HG03039 (cell line): Measurements from ENCODE around the gene SPDYE2B.
"Not testable (repeated sequence)": the region's sequence is repeated elsewhere in the genome, so short reads cannot be mapped to it uniquely, and the experiment has no call there.

Experiments
- ATAC-seq: cut with Tn5 transposase; IDR thresholded peaks from one replicate; pipeline ENCODE4 v1.9.1; 2021; ENCODE audit warnings: mild to moderate bottlenecking, moderate library complexity; ENCODE audit not compliant: unreplicated experiment

SPDYE2B gene

DNA sequence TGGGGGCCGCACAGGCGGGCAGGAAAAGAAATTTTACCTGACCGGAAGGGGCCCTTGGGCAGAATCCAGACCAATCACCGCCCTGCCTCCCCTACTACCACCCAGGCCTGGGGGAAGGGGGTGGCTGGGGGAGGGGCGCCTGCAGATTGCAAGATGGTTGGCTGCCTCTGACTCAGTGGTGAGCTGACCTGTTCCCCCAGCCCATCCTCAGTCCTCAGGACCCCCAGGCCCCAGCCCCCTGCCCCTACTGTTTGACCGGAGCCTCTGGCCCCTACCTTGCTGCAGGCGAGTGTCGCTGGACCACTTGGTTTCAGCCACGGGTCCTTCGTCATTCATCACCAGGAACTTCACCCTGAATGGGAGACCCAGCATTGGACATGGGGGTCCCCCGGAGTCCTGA, 11.3 kb upstream of the SPDYE2B start:
- not testable (repeated sequence) for ATAC-seq

DNA sequence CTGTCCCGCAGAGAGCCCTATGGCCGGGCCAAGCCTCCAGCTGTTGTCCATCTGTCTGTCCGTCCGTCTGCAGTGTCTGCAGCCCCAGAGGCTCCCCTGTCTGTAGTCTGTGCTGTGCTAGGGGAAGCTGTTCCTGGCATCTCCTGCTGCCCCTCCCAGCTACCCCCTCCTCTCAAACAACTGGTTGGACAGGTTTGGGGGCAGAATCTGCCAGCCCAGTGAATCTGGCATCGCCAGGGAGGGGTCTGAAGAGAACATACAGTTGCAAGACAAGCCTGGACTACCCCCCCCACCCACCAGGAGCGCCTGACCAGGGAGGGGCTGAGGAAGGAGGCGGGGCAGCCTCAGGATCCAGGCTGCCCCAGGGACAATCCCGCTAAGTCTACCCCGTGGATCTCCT, 7.4 kb upstream of the SPDYE2B start, which contains the start of gene UPK3BL1:
TSS of gene UPK3BL1 (minus strand) at position 101 of the 400 bp plus-strand sequence. CDS start at position 51, 50 bp downstream.
- ATAC-seq = not testable (repeated sequence)

DNA sequence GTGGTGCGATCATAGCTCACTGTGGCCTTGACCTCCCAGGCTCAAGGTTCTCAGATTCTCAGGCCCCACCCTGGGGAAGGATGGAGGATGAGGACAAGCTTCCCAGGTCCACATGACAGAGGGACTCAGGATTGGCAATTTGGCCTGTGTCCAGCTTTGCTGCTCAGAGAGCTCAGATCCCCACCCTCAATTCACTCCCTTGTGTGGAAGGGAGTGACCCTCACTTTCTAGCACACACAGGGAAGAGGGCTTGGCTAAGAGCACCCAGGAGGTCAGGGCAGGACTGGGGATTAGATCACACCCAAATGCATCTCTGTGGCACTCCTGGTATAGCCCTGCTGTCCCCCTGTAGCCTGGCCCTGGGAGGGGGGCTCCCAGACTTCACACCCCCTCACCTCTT, 6.7 kb upstream of the SPDYE2B start:
- not testable (repeated sequence) for ATAC-seq

DNA sequence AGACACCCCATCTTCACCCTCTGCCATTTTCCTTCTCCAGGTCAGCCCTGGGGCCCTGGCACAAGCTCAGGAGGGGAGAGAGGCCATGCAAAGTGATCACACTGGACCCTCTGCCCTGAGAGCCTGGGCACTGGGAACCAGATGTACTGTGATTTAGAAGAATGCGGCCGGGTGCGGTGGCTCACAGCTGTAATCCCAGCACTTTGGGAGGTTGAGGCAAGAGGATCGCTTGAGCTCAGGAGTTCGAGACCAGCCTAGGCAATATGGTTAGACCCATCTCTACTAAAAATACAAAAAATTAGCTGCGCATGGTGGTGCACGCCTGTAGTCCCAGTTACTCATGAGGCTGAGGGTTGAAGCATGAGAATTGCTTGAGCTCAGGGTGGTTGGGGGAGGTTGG, 2.3 kb upstream of the SPDYE2B start:
- not testable (repeated sequence) for ATAC-seq

DNA sequence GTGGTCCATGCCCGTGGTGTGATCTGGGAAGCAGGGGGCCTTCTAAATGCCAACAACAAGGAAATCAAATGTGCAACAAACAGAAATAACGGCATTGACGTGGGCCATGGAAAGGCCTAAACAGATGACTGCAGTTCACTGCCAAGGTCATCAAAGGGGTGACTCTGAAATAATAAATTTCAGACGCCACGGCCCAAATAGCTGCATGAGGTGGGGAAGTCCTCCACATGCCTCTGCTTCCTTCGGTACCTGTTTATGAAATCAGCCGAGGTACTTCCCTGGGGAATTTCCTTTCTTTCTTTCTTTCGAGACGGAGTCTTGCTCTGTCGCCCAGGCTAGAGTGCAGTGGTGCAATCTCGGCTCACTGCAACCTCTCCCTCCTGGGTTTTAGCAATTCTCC, 14.6 kb downstream of the SPDYE2B start:
- not testable (repeated sequence) for ATAC-seq

DNA sequence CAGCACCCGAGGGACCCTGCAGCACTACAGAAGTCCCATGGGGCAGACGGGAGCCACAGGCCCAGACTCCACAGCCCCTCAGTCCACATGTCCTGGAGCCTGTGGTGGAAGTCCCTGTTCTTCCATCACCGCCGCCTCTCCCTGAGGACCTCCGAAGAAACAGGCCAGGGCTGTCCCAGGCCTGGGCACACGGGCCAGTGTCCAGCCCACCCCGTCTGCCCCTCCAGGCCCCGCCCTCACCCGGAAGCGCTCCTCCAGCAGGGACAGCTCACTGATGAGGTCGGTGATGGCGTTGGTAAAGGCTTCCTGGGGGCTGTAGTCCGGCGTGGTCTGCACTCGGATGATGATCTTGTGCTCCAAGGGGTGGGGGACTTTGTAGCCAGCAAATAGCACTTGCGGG, 16.7 kb downstream of the SPDYE2B start:
- not testable (repeated sequence) for ATAC-seq

DNA sequence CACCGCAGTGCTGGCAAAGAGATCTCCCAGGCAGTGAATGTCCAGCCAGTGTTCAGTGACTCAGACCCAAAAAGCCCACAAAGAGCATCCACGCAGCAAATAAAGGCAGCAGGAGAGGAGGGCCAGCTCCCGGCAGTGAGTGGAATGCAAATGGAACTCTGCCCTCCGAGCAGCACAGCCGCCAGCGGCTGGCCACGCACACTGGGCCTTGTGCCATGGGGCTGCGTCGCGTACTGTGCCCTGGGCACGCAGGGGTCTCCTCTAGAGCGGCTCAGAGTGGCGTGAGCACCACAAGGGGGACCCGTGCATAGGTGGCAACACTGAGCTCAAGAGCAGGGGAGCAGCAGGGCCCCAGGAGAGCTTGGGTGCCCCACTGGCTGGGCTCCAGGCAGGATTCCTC, 17.4 kb downstream of the SPDYE2B start:
- ATAC-seq = not testable (repeated sequence)

DNA sequence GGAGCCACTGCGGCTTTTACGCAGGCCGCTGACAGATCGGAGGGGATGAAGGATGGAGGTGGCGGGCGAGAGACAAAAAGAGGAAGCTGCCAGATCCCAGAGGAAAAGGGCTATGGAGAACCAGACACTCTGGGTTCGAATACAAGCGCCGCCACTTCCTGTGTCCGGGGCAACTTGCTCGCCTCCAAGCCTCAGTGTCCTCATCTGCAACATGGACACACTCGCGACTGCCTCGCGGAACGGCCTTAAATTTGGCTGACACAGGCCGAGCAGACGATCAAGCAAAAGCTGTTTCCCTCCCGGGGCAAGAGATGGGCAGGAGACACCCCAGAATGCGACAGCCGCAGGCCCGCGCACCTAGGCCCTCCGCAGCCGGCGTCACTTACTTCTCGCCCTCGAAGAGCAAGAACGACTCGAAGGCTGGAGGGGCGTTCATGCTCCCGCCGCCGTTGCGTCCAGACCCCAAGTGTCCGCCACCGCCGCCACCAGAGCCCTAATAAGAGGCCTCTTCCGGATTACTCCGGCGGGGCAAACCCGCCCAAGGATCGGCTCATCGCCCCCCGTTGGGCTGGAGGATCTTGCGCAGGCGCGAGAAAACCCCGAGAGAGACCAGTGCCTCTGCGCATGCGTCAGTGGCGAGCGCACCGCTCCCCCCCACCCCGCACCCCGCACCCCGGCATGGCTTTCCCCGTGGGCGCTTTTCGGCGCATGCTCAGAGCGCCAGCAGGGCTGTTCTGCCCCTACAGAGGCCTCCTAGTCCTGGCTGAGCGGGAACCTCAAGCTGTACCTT, 21.2 kb downstream of the SPDYE2B start, which contains the start of gene POLR2J2:
TSS of gene POLR2J2 (minus strand) at position 498 of the 790 bp plus-strand sequence. CDS start at position 436, 62 bp downstream.
- ATAC-seq = peak; percentile 80

DNA sequence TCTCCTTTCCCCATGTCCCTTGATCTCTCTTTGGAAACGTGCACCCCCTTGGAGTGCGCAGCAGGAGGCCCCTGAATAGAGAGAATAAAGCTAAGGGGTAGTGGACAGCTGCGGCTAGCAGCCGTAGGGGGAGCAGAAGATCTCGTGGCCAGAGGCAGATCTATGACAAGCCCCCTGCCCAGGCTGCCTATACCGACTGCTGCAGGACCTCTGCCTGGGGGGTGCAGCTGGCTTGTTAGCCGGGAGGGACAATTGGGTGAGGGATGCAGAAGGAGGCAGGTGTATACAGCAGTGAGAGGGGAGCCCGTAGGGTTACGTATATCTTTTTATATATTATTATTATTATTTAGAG, 21.8 kb downstream of the SPDYE2B start:
- ATAC-seq = peak; percentile 18

DNA sequence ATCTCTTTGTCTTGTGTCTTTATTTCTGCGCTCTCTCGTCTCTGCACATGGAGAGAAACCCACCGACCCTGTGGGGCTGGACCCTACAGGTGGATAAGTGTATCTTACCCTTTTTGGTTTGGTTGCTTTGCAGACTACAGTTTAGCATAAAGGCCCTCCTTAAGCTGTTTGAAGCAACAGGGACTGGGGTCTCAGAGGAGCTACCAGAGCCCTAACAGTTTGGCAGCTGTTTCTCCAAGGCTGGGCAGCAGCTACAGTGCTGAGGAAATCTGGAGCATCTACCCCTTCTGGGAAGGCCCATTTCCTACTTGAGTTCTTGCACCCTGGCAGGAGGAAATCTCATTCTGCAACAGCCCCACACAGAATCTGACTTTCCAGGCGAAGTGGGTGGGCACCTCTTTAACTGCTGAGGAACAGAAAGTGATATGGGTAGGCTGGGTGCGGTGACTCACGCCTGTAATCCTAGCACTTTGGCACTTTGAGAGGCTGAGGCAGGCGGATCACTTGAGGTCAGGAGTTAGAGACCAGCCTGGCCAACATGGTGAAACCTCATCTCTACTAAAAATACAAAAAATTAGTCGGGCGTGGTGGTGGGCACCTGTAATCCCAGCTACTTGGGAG, 23.4 kb downstream of the SPDYE2B start:
- ATAC-seq = not testable (repeated sequence)

DNA sequence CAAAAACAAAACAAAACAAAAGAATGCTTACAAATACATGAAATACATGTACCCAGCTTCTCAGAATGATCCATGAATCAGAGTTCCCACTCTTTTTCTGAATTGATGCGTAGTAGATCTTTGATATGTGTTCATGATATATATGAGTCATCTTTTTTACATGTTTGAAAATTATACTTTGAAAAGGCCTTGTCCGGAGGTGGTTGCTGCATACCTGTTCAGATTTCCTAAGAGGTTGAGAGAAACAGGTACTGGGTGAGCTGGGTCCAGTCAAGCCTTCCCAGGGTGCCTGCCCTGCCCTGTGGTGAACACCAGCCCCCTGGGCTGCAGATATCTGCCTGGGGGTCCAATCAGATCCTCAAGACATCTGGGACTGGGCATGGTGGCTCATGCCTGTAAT, 25.4 kb downstream of the SPDYE2B start:
- not testable (repeated sequence) for ATAC-seq

DNA sequence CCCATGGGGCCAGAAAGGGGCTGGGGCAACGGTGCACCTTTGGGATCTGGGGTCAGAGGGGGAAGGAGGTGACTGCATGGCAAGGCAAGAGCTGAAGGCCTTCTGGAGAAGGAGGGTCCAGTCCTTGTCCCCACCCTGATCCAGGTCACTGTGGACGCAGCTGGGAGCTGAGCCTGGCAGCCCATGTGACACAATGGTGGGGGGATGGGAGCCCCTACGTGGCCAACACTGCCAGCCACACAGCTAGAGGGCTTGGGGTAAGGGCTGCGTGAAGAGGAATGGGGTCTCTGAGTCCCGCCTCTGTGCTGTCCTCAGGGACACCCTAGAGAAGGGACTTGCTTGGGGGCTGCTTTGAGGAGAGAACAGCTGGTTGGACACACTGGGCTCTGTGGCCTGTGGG, 30.7 kb downstream of the SPDYE2B start:
- ATAC-seq = not testable (repeated sequence)

DNA sequence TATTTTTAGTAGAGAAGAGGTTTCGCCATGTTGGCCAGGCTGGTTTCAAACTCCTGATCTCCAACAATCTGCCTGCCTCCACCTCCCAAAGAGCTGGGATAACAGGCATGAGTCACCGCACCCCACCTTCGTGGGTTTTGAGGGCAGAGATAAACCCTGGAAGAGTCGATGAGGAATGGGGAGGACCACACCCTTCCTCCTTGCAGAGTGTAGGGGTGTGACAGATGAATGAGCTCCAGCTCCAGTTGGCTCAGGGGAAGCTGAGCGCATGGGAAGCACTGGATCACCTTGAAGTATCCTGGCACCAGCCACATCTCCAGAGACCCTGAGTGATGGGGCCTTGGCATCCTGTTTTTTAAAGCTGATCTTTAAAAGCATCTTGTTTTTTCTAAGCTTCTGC, 32.4 kb downstream of the SPDYE2B start:
- ATAC-seq = not testable (repeated sequence)

DNA sequence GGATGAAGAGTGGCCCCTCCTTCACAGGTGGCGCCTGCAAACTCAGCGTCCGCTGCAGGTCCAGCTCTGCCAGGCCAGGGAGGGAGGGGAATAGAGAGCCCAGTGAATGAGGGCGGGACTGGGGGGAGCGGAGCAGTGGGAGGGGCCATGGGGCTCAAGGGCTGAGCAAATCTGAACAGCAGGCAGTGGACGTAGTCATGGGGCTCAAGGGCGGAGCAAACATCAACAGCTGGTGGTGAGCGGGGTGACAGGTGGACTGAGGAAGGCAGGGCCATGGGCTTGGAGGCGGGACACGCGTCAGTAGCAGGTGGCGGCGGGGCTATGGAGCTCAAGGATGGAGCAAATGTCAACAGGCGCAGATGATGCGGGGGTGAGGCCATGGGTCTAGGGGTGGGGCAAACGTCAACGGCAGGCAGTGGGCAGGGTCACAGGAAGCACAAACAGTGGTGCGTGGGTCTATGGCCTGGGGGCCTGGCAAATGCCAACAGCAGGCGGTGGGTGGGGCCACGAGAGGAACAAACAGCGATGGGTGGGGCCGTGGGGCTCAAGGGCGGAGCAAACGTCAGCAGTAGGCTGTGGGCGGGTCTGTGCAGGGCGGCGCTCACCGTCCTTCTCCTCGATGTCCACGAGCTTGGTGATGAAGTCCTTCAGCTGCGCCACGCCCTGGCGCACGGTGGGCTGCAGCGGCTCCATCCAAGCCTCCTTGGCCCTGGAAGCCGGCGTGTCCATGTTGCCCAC, 38.3 kb downstream of the SPDYE2B start:
- peak; percentile 52 for ATAC-seq

DNA sequence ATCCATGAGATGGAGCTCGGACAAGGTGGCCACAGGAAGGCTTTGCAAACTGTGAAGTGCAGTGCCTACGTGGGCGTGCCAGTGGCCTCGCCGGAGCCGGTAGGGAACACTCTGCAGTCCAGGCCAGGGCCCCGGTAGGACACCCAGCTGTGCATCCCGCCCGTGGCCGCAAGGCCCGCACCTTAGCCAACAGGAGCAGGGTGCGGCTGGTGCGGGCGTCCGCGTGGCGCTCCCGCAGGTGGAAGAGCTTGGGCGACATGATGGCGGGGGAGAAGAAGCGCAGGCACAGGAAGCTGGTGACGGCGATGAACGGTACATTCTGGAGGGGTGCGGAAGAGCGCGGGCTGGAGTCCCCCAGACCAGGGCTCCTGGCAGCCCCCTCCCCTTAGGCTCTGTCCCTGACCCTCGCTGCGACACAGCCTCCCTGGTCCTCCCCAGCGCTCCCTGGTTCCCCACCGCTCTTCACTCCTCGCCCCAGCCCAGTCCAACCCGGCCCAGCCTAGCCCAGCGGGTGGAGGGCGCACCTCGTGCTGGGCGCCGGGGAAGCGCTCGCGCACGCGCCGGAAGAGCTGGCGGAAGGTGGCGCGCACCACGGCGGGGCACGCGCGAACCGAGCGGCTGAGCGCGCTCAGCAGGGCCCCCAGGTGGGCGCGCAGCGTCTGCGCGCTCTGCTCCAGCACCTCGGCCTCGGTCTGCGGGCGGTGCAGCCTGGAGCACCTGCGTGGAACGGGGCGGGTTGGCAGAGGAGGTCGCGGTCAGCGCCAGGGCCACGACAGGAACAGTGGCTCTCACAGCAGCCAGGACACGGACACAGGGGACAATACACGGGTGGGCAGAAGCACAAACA, 39.5 kb downstream of the SPDYE2B start:
- ATAC-seq = peak; percentile 66

DNA sequence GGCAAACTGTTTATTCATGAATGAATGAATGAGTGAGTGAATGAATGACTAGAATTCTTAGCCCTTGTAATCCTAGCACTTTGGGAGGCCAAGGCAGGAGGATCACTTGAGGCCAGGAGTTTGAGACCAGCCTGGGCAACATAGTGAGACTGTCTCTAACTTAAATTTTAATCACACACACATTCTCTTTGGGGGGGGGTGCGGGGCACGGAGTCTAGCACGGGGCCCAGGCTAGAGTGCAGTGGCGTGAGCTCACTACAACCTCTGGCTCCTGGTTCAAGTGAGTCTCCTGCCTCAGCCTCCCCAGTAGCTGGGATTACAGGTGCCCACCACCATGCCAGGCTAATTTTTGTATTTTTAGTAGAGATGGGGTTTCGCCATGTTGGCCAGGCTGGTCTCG, 40.5 kb downstream of the SPDYE2B start:
- not testable (repeated sequence) for ATAC-seq

DNA sequence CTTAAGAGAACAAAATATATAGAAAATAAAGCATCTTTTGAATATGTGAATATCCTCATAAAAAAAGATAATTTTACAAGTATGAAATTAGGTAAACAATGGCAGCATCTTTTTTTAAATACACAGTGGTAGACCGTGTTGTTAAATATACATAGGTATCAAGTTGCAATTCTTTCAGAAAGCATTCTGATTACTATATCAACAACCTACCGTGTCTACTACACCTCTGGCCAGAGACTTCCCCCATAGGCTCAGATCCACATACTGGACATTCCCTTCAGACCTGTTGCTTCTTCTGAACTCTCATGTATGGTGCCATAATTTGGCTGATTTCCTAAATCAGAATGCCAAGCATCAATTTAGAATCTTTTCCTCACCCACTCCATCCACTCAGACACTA, 43.9 kb downstream of the SPDYE2B start:
- ATAC-seq = not testable (repeated sequence)

DNA sequence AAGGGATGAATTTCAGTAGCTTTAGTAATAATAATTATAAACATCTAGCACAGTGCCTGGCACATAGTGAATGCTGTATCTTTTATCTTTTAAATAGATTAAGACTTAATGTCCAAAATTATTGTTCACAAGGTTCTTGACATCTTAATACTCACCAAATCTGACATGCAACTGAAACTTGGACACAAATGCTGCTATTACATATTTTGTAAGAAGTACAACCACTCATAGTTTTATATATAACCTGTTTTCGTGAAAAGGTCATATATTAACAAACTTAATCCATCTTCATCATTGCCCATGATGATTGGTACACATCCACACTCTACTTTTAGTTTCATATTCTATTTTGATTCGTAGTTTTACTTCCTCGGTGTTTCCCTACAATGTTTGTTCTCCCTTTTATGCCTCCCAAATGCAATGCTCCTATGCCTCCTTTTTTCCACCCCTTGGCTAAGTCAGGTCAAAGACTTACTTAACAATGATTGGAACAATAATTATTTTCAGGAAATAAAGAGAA, 45.0 kb downstream of the SPDYE2B start:
- not testable (repeated sequence) for ATAC-seq

DNA sequence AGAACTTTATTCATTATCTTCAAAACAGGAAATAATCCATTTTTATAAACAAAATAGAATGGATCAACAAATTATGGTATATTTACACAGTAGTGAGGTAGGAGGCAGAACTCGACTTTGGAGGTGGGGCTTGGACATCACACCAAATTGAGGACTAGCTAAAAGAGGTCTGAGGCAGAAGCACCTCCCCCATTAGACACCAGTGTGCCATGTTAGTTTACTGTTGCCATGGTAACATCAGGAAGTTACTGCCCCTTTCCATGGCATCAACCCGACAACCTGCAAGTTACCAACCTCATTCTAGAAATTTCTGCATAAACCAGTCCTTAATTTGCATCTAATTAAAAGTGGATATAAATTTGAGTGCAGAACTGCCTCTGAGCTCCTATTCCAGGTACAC, 45.9 kb downstream of the SPDYE2B start:
- ATAC-seq = not testable (repeated sequence)
